ENCODE data around the gene CCDC177. TPM values are rescaled to one million over a fixed set of nuclear protein-coding genes. Genes with fewer than 3 reads are reported as not detected.
A peak's percentile ranks its signal among the peaks of the same experiment; 100 is the strongest.

The CCDC177 gene
- total and polyA plus RNA-seq, 2 of the 8 experiments (the other 6 are each of a cell fraction or from before 2014, with no cell fraction given): 0.62 to 2.8 TPM

GRCh38 chr14:69574263-69574953 is at the start of gene CCDC177 (continued):
- TF ChIP-seq CHD7 (IDR thresholded peaks at IDR 0.05; ENCODE audit: insufficient replicate concordance, low read length) (no peak), ASH2L (IDR thresholded peaks at IDR 0.05; ENCODE audit: low read length) (peak; percentile 67), POLR2AphosphoS5 (IDR thresholded peaks at IDR 0.05; ENCODE audit: low read depth, low read length) (no peak), EP300 (IDR thresholded peaks at IDR 0.05; ENCODE audit: borderline replicate concordance in 1 of 2, low read depth in 2 of 2, low read length in 2 of 2) (no peak), TAF7 (optimal IDR thresholded peaks at IDR 0.05; ENCODE audit: borderline replicate concordance, low read depth, low read length) (no peak), CTBP2 (IDR thresholded peaks at IDR 0.05; ENCODE audit: borderline replicate concordance, insufficient read depth, insufficient read length, low read length) (no peak), PHF8 (conservative IDR thresholded peaks at IDR 0.05; ENCODE audit: low read depth, low read length) (peak; percentile 32; the same call in 1 of the 2 replicates)
